ENCODE data around the gene SLC6A13.

DNA sequence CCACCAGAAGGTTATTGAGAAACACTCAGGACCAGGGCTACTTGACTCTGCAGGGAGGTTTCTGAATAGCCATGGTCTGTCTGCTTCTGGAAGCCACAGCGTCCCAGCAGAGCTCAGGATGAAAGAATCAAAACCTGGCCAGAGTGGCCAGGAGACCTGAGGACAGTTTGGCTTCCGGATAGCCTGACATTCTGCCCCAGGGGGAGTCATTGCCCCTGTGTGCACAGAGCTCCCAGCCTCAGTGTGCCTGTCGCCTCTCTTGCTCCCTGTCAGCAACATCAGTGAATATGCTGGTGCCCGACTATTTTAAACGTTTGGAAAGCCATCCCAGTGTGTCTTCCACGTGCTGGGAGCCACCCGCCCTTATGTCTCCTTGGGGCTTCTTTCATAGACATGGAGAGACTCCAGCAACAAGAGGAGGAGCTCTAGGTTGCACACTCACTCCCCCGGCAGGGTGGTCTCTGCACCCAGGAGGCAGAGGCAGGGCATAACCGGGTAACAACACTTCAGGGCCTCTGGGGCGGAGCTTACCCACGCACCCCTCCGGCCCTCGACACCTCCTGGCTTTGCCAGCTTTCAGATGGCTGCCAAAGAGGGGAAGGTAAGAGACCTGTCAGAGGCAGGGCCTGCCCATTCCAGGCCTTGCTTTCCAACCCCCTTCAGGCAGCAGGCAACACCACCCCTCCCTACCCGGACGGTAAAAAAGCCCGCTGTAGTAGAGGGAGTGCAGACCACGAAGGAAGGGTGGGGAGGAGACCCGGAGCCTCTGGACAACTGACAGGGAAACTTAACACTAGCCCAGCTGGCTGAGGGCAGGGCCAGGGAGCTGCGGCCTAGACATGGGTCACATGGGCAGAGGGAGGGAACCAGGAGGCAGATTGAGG is 29.7 kb downstream of the SLC6A13 start:
- TF ChIP-seq, protein P1, sequence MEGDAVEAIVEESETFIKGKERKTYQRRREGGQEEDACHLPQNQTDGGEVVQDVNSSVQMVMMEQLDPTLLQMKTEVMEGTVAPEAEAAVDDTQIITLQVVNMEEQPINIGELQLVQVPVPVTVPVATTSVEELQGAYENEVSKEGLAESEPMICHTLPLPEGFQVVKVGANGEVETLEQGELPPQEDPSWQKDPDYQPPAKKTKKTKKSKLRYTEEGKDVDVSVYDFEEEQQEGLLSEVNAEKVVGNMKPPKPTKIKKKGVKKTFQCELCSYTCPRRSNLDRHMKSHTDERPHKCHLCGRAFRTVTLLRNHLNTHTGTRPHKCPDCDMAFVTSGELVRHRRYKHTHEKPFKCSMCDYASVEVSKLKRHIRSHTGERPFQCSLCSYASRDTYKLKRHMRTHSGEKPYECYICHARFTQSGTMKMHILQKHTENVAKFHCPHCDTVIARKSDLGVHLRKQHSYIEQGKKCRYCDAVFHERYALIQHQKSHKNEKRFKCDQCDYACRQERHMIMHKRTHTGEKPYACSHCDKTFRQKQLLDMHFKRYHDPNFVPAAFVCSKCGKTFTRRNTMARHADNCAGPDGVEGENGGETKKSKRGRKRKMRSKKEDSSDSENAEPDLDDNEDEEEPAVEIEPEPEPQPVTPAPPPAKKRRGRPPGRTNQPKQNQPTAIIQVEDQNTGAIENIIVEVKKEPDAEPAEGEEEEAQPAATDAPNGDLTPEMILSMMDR (IDR thresholded peaks at IDR 0.05): no peak
- no peak for TF ChIP-seq POLR2A (IDR thresholded peaks at IDR 0.05)

Data from right lobe of liver (tissue), 4 donors.